Measurements from ENCODE around the gene C20orf96.

DNA sequence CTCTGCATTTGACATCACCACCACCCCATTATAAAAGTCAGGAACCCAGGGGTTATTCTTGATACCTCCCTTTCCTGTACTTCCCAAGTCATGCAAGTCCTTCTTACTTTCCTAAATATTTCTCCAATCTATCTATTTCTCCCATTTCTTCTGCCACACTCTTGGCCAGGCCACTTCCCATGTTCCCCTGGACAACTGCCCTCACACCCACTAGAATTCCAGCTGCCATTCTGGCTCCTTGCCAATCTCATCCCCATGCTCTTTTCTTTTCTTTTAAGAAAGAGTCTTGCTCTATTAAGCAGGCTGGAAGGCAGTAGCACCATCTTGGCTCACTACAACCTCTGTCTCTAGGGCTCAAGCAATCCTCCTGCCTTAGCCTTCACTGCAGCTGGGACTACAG, 17.8 kb downstream of the C20orf96 start:
- TF ChIP-seq, protein P1, sequence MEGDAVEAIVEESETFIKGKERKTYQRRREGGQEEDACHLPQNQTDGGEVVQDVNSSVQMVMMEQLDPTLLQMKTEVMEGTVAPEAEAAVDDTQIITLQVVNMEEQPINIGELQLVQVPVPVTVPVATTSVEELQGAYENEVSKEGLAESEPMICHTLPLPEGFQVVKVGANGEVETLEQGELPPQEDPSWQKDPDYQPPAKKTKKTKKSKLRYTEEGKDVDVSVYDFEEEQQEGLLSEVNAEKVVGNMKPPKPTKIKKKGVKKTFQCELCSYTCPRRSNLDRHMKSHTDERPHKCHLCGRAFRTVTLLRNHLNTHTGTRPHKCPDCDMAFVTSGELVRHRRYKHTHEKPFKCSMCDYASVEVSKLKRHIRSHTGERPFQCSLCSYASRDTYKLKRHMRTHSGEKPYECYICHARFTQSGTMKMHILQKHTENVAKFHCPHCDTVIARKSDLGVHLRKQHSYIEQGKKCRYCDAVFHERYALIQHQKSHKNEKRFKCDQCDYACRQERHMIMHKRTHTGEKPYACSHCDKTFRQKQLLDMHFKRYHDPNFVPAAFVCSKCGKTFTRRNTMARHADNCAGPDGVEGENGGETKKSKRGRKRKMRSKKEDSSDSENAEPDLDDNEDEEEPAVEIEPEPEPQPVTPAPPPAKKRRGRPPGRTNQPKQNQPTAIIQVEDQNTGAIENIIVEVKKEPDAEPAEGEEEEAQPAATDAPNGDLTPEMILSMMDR (IDR thresholded peaks at IDR 0.05) = no peak
- TF ChIP-seq EZH2 (IDR thresholded peaks at IDR 0.05; ENCODE audit: borderline replicate concordance, insufficient read depth, low read depth, low read length, poor library complexity, severe bottlenecking) = no peak
